GM20431 (cell line): ENCODE results near the gene PRKCE.

ENCODE experiments used
- in situ Hi-C: fragments of 300-500 bp; cut with MseI, MboI; formaldehyde crosslinking; loops from one replicate; pipeline ENCODE4 v1.15.0; 2020; ENCODE audit warnings: low sequenced_read_pairs; ENCODE audit not compliant: unreplicated experiment

PRKCE gene

GRCh38 chr2:46009315-46009714, 357.8 kb downstream of the PRKCE start:
- in situ Hi-C loops = loop anchor here (10.0 to 25.0 kb wide), 2 partner anchors 445 to 628 kb away; no protein-coding TSS in a partner anchor

GRCh38 chr2:46009772-46010171, 358.3 kb downstream of the PRKCE start:
- in situ Hi-C loops = loop anchor here (10.0 to 25.0 kb wide), 2 partner anchors 445 to 628 kb away; no protein-coding TSS in a partner anchor

GRCh38 chr2:46010223-46010924, 358.9 kb downstream of the PRKCE start:
- in situ Hi-C loops = loop anchor here (25.0 kb wide), 1 partner anchor 627 kb away; no protein-coding TSS in a partner anchor

- in situ Hi-C loops = loop anchor here (25.0 kb wide), 1 partner anchor 626 kb away; no protein-coding TSS in a partner anchor
Observed at GRCh38 chr2:46010925-46011490, 359.5 kb downstream of the PRKCE start.

- in situ Hi-C loops = loop anchor here (25.0 kb wide), 1 partner anchor 625 kb away; no protein-coding TSS in a partner anchor
Observed at GRCh38 chr2:46012618-46013240, 361.3 kb downstream of the PRKCE start.

- in situ Hi-C loops = loop anchor here (25.0 kb wide), 1 partner anchor 624 kb away; no protein-coding TSS in a partner anchor
Observed at GRCh38 chr2:46013726-46014125, 362.3 kb downstream of the PRKCE start.

GRCh38 chr2:46014911-46015654, 363.6 kb downstream of the PRKCE start:
- in situ Hi-C loops = loop anchor here (25.0 kb wide), 1 partner anchor 622 kb away; no protein-coding TSS in a partner anchor

GRCh38 chr2:46015671-46016070, 364.2 kb downstream of the PRKCE start:
- in situ Hi-C loops = loop anchor here (25.0 kb wide), 1 partner anchor 622 kb away; no protein-coding TSS in a partner anchor

GRCh38 chr2:46016091-46016490, 364.6 kb downstream of the PRKCE start:
- in situ Hi-C loops = loop anchor here (25.0 kb wide), 1 partner anchor 621 kb away; no protein-coding TSS in a partner anchor

GRCh38 chr2:46018773-46019591, 367.5 kb downstream of the PRKCE start:
- in situ Hi-C loops = loop anchor here (25.0 kb wide), 1 partner anchor 618 kb away; no protein-coding TSS in a partner anchor

GRCh38 chr2:46020416-46020815, 368.9 kb downstream of the PRKCE start:
- in situ Hi-C loops = loop anchor here (25.0 kb wide), 1 partner anchor 617 kb away; no protein-coding TSS in a partner anchor

- in situ Hi-C loops = loop anchor here (25.0 kb wide), 1 partner anchor 614 kb away; no protein-coding TSS in a partner anchor
Observed at GRCh38 chr2:46023165-46023854, 371.8 kb downstream of the PRKCE start.

GRCh38 chr2:46024146-46024779, 372.8 kb downstream of the PRKCE start:
- in situ Hi-C loops = loop anchor here (25.0 kb wide), 1 partner anchor 613 kb away; no protein-coding TSS in a partner anchor

GRCh38 chr2:46025081-46025480, 373.6 kb downstream of the PRKCE start:
- in situ Hi-C loops = no loop called here

- in situ Hi-C loops = no loop called here
Observed at GRCh38 chr2:46025676-46026075, 374.2 kb downstream of the PRKCE start.

GRCh38 chr2:46026431-46026830, 375.0 kb downstream of the PRKCE start:
- in situ Hi-C loops = no loop called here

- in situ Hi-C loops = no loop called here
Observed at GRCh38 chr2:46029332-46029811, 377.9 kb downstream of the PRKCE start.

GRCh38 chr2:46030330-46030729, 378.9 kb downstream of the PRKCE start:
- in situ Hi-C loops = no loop called here
